H7 (cell line): ENCODE data around the gene SECTM1. TPM values are rescaled to one million over a fixed set of nuclear protein-coding genes. Genes with fewer than 3 reads are reported as not detected.

Experiments used
- DNase-seq: peaks from one replicate; pipeline ENCODE4 v3.0.0; 2012
- H3K27me3 ChIP-seq: 2 replicates; pipeline ENCODE4 v1.6.0; 2011; ENCODE audit warnings: mild to moderate bottlenecking, low read length; ENCODE audit not compliant: control insufficient read depth, insufficient read depth
- H3K36me3 ChIP-seq: replicated peaks from 2 replicates; pipeline ENCODE4 v1.5.1; 2011; ENCODE audit warnings: low read length; ENCODE audit not compliant: control insufficient read depth, insufficient read depth
- H3K4me3 ChIP-seq: 2 replicates; pipeline ENCODE4 v1.5.1; 2011; ENCODE audit warnings: low read depth, mild to moderate bottlenecking, control low read depth, low read length, moderate library complexity; ENCODE audit not compliant: insufficient read depth
- total RNA-seq: library from RNA; depleted of rRNA; stranded (reverse); fragments of >200 nt; shearing (Covaris generic); gene quantifications from 2 replicates; pipeline ENCODE4 v1.2.3, GENCODE V29; 2014

Gene SECTM1
- total RNA-seq, 1 experiment from 2014 or later = 0.94 TPM

- Histone ChIP-seq H3K4me3 (no peak overlapping the region), H3K36me3 (no peaks in the 10 kb centered on the region), H3K27me3 (no peaks in the 10 kb centered on the region)
- no peak for DNase-seq
Observed at GRCh38 chr17:82309656-82310570, 23.7 kb downstream of the SECTM1 start.

DNA sequence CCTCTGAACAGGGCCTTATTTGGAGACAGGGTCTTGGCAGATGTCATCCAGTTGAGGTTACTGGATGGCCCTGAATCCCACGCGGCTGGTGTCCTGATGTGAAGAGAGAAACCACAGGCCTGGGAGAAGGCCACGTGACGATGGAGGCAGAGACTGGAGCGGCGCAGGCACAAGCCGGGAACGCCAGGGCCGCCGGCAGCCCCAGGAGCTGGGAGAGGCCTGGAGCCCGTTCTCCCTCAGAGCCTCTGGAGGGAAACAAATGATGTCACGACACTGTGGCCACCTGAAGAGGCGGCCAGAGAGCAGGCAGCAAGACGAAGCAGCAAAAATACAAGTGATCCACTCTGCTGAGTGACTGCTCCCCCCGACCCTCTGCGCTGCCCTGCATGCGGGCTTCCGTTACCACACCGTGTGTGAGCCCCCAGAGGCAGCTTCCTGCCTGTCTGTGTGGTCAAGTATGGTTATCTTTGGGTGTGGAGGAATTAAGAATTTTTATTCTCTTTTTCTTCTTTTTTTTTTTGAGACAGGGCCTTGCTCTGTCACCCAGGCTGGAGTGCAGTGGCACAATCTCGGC, 27.8 kb downstream of the SECTM1 start:
- H3K36me3 ChIP-seq = no peaks in the 10 kb centered on the region
- DNase-seq = peak; percentile 47
- H3K4me3 ChIP-seq = no peak overlapping the region
- no peaks in the 10 kb centered on the region for H3K27me3 ChIP-seq

GRCh38 chr17:82304826-82305726, 28.5 kb downstream of the SECTM1 start:
- no peaks in the 10 kb centered on the region for H3K36me3 ChIP-seq
- H3K4me3 ChIP-seq = no peak overlapping the region
- DNase-seq = peak; percentile 74
- H3K27me3 ChIP-seq = no peaks in the 10 kb centered on the region

- no peak overlapping the region for H3K4me3 ChIP-seq
- no peaks in the 10 kb centered on the region for H3K36me3 ChIP-seq
- peak; percentile 73 for DNase-seq
- H3K27me3 ChIP-seq = no peaks in the 10 kb centered on the region
Observed at GRCh38 chr17:82303944-82304808, 29.4 kb downstream of the SECTM1 start.

GRCh38 chr17:82302991-82303943, 30.3 kb downstream of the SECTM1 start:
- no peaks in the 10 kb centered on the region for H3K27me3 ChIP-seq
- DNase-seq = peak; percentile 67

DNA sequence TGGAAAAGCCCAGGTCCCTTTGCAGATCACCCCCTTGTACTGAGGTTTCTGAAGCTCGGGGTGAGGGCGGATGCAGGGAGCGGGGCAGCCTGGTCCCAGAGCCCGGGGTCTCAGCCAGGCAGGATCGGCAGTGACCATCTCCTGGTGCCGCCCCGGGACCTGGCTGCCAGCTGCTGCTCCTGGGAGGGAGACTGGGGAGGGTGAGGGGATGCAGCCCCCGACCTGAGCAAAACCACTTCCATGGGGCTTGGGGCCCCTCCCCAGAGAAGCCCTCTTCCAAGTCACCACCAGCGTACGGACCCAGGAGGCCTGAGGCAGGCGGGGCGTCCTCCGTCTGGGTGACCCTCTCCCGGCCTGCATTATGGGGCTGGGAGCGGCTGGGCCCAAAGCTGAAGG, 31.0 kb downstream of the SECTM1 start:
- no peak for DNase-seq
- no peaks in the 10 kb centered on the region for H3K36me3 ChIP-seq
- no peak overlapping the region for H3K4me3 ChIP-seq
- no peaks in the 10 kb centered on the region for H3K27me3 ChIP-seq

More at GRCh38 chr17:82302991-82303943, 30.3 kb downstream of the SECTM1 start:
- Histone ChIP-seq H3K36me3 (no peaks in the 10 kb centered on the region), H3K4me3 (no peak overlapping the region)

DNA sequence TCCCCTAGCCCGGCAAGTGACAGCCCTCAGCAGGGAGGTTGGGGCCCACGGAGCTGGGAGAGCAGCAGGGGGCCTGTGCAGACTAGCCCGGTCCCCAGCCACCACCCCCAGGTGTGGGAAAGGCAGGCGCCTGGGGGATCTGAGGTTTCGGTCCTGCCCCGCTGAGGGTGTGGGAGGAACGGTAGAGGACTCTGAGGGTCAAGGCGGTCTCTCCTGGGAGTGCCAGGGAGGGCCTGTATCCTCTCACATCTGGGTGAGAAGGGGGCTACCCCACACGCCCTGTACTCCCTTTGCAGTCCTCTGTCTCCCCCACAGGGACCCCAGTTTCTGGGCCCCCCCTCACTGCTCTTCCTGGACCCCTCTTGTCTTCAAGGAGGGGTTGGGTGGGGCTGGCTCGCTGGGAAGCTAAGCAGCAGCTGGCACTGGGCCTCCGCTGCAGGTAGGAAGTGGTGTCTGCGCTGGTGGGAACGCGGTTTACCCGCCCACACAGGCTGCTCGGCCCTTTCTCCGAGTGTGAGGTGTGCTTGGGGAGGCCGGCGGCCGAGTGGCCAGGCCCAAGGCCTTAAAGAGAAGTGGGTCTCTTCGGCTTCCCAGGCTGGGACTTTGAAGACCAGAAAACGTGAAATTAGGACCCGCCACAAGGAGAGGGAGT, 31.5 kb downstream of the SECTM1 start:
- Histone ChIP-seq H3K4me3 (no peak overlapping the region), H3K27me3 (no peaks in the 10 kb centered on the region), H3K36me3 (no peaks in the 10 kb centered on the region)
- DNase-seq = peak; percentile 61

- Histone ChIP-seq H3K27me3 (no peaks in the 10 kb centered on the region), H3K36me3 (no peaks in the 10 kb centered on the region), H3K4me3 (no peak overlapping the region)
- DNase-seq = peak; percentile 56
Observed at GRCh38 chr17:82301300-82301915, 32.2 kb downstream of the SECTM1 start.

GRCh38 chr17:82300707-82301270, 32.8 kb downstream of the SECTM1 start:
- Histone ChIP-seq H3K36me3 (no peaks in the 10 kb centered on the region), H3K4me3 (no peak overlapping the region), H3K27me3 (no peaks in the 10 kb centered on the region)
- peak; percentile 95 for DNase-seq

- DNase-seq = no peak
- H3K27me3 ChIP-seq = no peaks in the 10 kb centered on the region
- H3K4me3 ChIP-seq = no peak overlapping the region
- H3K36me3 ChIP-seq = no peaks in the 10 kb centered on the region
Observed at GRCh38 chr17:82300228-82300627, 33.3 kb downstream of the SECTM1 start.

- DNase-seq = peak; percentile 68
- no peak overlapping the region for H3K4me3 ChIP-seq
- no peaks in the 10 kb centered on the region for H3K36me3 ChIP-seq
- H3K27me3 ChIP-seq = no peaks in the 10 kb centered on the region
Observed at GRCh38 chr17:82299452-82299851, 34.1 kb downstream of the SECTM1 start.
